ENCODE data around the gene TNNI2.

Gene TNNI2

GRCh38 chr11:1814691-1815090 is 24.1 kb upstream of the TNNI2 start:
- H3K27ac ChIP-seq, result no peak overlapping the region

GRCh38 chr11:1815311-1815710 is 23.5 kb upstream of the TNNI2 start:
- peak; percentile 60 for DNase-seq (ENCODE audit: low spot score)
- no peak overlapping the region for H3K4me3 ChIP-seq
- TF ChIP-seq, protein P1, sequence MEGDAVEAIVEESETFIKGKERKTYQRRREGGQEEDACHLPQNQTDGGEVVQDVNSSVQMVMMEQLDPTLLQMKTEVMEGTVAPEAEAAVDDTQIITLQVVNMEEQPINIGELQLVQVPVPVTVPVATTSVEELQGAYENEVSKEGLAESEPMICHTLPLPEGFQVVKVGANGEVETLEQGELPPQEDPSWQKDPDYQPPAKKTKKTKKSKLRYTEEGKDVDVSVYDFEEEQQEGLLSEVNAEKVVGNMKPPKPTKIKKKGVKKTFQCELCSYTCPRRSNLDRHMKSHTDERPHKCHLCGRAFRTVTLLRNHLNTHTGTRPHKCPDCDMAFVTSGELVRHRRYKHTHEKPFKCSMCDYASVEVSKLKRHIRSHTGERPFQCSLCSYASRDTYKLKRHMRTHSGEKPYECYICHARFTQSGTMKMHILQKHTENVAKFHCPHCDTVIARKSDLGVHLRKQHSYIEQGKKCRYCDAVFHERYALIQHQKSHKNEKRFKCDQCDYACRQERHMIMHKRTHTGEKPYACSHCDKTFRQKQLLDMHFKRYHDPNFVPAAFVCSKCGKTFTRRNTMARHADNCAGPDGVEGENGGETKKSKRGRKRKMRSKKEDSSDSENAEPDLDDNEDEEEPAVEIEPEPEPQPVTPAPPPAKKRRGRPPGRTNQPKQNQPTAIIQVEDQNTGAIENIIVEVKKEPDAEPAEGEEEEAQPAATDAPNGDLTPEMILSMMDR (IDR thresholded peaks at IDR 0.05), result no peak
- H3K27ac ChIP-seq, result no peak overlapping the region

More at GRCh38 chr11:1814691-1815090, 24.1 kb upstream of the TNNI2 start:
- TF ChIP-seq, protein P1 (IDR thresholded peaks at IDR 0.05), result no peak
- no peak overlapping the region for H3K4me3 ChIP-seq
- DNase-seq (ENCODE audit: low spot score), result peak; percentile 67

DNA sequence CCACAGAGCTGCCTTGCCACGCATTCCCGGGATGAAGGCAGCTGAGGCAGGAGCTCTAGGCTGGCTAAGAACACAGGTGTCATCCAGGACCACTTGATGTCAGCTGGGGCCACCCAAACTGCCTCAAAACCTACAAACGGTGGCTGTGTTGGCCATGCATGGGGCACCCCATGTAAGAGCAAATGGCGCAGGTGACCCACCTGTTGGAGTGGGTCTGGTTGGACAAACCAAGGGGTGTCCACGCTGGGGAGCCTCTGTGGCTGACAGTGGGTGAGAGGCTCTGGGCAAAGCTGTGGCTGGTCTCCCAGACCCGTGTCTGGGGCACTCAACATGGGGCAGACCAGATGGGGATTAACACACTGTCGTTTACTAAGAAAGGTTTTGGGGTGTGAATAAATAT is 23.0 kb upstream of the TNNI2 start:
- H3K4me3 ChIP-seq, result no peak overlapping the region
- TF ChIP-seq, protein P1 (IDR thresholded peaks at IDR 0.05), result no peak
- DNase-seq (ENCODE audit: low spot score), result no peak
- no peak overlapping the region for H3K27ac ChIP-seq

- TF ChIP-seq, protein P1 (IDR thresholded peaks at IDR 0.05), result no peak
- Histone ChIP-seq H3K27ac (no peak overlapping the region), H3K4me3 (no peak overlapping the region)
- no peak for DNase-seq (ENCODE audit: low spot score)
Observed at GRCh38 chr11:1817000-1817399, 21.8 kb upstream of the TNNI2 start.

DNA sequence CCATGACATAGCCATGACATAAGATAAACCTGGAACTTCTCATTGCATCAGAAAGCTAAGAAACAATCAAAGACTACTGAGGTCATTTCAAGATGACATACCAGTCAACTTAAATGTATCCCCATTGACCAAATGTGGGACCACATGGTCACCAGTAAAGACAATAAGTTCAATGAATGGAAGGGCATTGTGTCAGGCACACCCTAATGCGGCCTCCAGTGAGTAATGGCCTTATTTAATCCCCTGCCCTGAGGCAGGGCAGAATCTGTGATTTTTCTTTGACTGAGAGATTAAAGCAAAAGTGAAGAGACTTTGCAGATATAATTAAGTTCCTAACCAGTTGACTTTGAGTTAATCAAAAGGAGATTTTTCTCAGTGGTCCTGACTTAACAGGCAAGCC is 21.3 kb upstream of the TNNI2 start:
- TF ChIP-seq, protein P1 (IDR thresholded peaks at IDR 0.05), result no peak
- Histone ChIP-seq H3K4me3 (no peak overlapping the region), H3K27ac (no peak overlapping the region)
- DNase-seq (ENCODE audit: low spot score), result no peak

DNA sequence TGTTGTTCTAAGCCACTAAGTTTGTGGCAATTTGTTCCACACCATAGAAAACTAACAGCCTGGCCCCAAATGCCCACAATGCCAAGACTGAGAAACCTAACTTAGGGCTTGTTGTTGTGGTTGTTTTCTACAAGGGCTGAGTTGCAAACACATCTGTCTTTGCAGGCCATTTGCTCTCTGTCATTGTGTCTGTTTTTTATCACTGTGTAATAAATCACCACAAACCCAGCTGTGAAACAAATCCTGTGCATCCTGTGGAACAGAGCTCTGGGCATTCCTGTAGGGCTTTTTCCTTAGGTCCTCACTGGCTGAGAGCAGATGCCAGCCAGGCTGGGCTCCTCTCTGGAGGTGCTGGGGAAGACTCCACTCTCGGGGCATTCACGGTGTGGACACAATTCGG is 19.7 kb upstream of the TNNI2 start:
- H3K27ac ChIP-seq, result no peak overlapping the region
- no peak for DNase-seq (ENCODE audit: low spot score)
- TF ChIP-seq, protein P1 (IDR thresholded peaks at IDR 0.05), result no peak
- no peak overlapping the region for H3K4me3 ChIP-seq

- DNase-seq (ENCODE audit: low spot score), result no peak
- TF ChIP-seq, protein P1 (IDR thresholded peaks at IDR 0.05), result no peak
- Histone ChIP-seq H3K27ac (peak overlapping the region; percentile 27 to 73), H3K4me3 (no peak overlapping the region)
Observed at GRCh38 chr11:1820463-1821325, 18.1 kb upstream of the TNNI2 start.

Measured in coronary artery (tissue), 2 donors.